SK-N-SH (cell line): ENCODE data around the gene CEP55. TPM values are rescaled to one million over a fixed set of nuclear protein-coding genes. Genes with fewer than 3 reads are reported as not detected.
A peak's percentile ranks its signal among the peaks of the same experiment; 100 is the strongest.

ENCODE experiments used
- CTCF ChIA-PET: fragments of 300-600, 350-600 bp; formaldehyde crosslinking; extraction: SDS; loops from one replicate; lab custom pipeline; 2021; lab: Yijun Ruan, JAX
- POLR2A ChIA-PET: fragments of 350-600 bp; sonication (Branson Sonifier 250); formaldehyde crosslinking; extraction: SDS; loops from one replicate; lab custom pipeline; 2020; ENCODE audit warnings: antibody characterized with exemption, inconsistent platforms; lab: Yijun Ruan, JAX
- DNase-seq: peaks from one replicate; pipeline ENCODE4 v3.0.0; 2012
- H2AFZ ChIP-seq: fragments of 200-600 bp; sonication (generic); 2 replicates; pipeline ENCODE4 v1.8.1; 2016; ENCODE audit warnings: antibody characterized with exemption, mild to moderate bottlenecking, low read depth
- H3F3A ChIP-seq: fragments of 200-600 bp; sonication (generic); replicated peaks from 2 replicates; pipeline ENCODE3; 2016; ENCODE audit warnings: antibody characterized with exemption, mild to moderate bottlenecking; ENCODE audit not compliant: insufficient read depth
- H3K27ac ChIP-seq, 2 experiments: fragments of 200-500 bp in 1 of 2; fragments of 200-600 bp in 1 of 2; sonication (Bioruptor generic) in 1 of 2; sonication (generic), shearing (Covaris generic) in 1 of 2; 2 replicates each; pipeline versions ENCODE4 v1.5.1 to v1.6.1; 2014 to 2016; ENCODE audit warnings: low read depth in 2 of 2, inconsistent platforms in 1 of 2, low read length in 1 of 2, mild to moderate bottlenecking in 1 of 2, mixed read lengths in 1 of 2
- H3K27me3 ChIP-seq: fragments of 200-600 bp; sonication (generic), shearing (Covaris generic); 2 replicates; pipeline ENCODE4 v1.6.1; 2016; ENCODE audit warnings: mixed run types; ENCODE audit not compliant: insufficient read depth
- H3K36me3 ChIP-seq, 2 experiments: fragments of 200-500 bp in 1 of 2; fragments of 200-600 bp in 1 of 2; sonication (Bioruptor generic) in 1 of 2; sonication (generic) in 1 of 2; replicated peaks in 1 of 2; 2 replicates each; pipeline versions ENCODE3 to v1.5.1; 2014 to 2016; ENCODE audit warnings: low read length in 1 of 2, mild to moderate bottlenecking in 1 of 2; ENCODE audit not compliant: insufficient read depth in 2 of 2, control insufficient read depth in 1 of 2
- H3K4me1 ChIP-seq, 2 experiments: fragments of 200-500 bp in 1 of 2; fragments of 200-600 bp in 1 of 2; sonication (Bioruptor generic) in 1 of 2; sonication (generic), shearing (Covaris generic) in 1 of 2; 2 replicates each; pipeline versions ENCODE4 v1.5.1 to v1.6.1; 2014 to 2016; ENCODE audit warnings: low read depth in 1 of 2, low read length in 1 of 2, mixed run types in 1 of 2; ENCODE audit not compliant: insufficient read depth in 2 of 2, control insufficient read depth in 1 of 2
- H3K4me2 ChIP-seq: fragments of 200-600 bp; sonication (generic), shearing (Covaris generic); 2 replicates; pipeline ENCODE4 v1.6.1; 2017; ENCODE audit warnings: mixed run types
- H3K4me3 ChIP-seq, 2 experiments: fragments of 200-500 bp in 1 of 2; fragments of 200-600 bp in 1 of 2; sonication (Bioruptor generic) in 1 of 2; sonication (generic), shearing (Covaris generic) in 1 of 2; 2 replicates each; pipeline versions ENCODE4 v1.5.1 to v1.8.1; 2014 to 2016; ENCODE audit warnings: low read depth in 2 of 2, inconsistent platforms in 1 of 2, low read length in 1 of 2, mild to moderate bottlenecking in 1 of 2, mixed read lengths in 1 of 2, moderate library complexity in 1 of 2
- H3K79me2 ChIP-seq: fragments of 200-600 bp; sonication (generic); 2 replicates; pipeline ENCODE4 v1.8.1; 2017; ENCODE audit warnings: mild to moderate bottlenecking; ENCODE audit not compliant: insufficient read depth
- H3K9ac ChIP-seq: fragments of 200-600 bp; sonication (generic); 2 replicates; pipeline ENCODE4 v1.6.1; 2017; ENCODE audit warnings: mixed run types
- H3K9me2 ChIP-seq: fragments of 200-600 bp; sonication (generic); 2 replicates; pipeline ENCODE4 v1.6.1; 2017; ENCODE audit warnings: mixed run types
- H3K9me3 ChIP-seq: fragments of 200-600 bp; sonication (generic); 2 replicates; pipeline ENCODE4 v1.6.1; 2017; ENCODE audit warnings: mixed run types, mild to moderate bottlenecking, moderate library complexity
- H4K20me1 ChIP-seq: fragments of 200-600 bp; sonication (generic); 2 replicates; pipeline ENCODE4 v1.6.1; 2017; ENCODE audit warnings: mild to moderate bottlenecking, mixed run types; ENCODE audit not compliant: insufficient read depth
- CHD2 ChIP-seq: fragments of 150-350 bp; IDR thresholded peaks from 2 replicates; pipeline ENCODE4 v1.6.1; 2018; ENCODE audit warnings: low read length; ENCODE audit not compliant: partially characterized antibody
- ELF1 ChIP-seq: IDR thresholded peaks from 2 replicates; pipeline ENCODE4 v1.4.0; 2012
- EP300 ChIP-seq, 2 experiments: IDR thresholded peaks; 2 replicates each; pipeline versions ENCODE4 v1.4.0 to v1.6.1; 2012; ENCODE audit warnings: borderline replicate concordance in 1 of 2, low read depth in 1 of 2, low read length in 1 of 2
- FOXJ3 ChIP-seq: sonication (generic); formaldehyde crosslinking; IDR thresholded peaks from 2 replicates; pipeline ENCODE4 v1.5.1; 2020; ENCODE audit warnings: mild to moderate bottlenecking, missing genetic modification reagents
- FOXM1 ChIP-seq: IDR thresholded peaks from 2 replicates; pipeline ENCODE4 v1.4.0; 2012; ENCODE audit warnings: low read depth, mild to moderate bottlenecking
- GABPA ChIP-seq: IDR thresholded peaks from 2 replicates; pipeline ENCODE4 v1.4.0; 2012; ENCODE audit warnings: low read depth, mild to moderate bottlenecking
- JUND ChIP-seq: IDR thresholded peaks from 2 replicates; pipeline ENCODE4 v1.4.0; 2012
- MEF2A ChIP-seq: IDR thresholded peaks from 2 replicates; pipeline ENCODE4 v1.4.0; 2012; ENCODE audit warnings: low read depth, borderline replicate concordance
- NFIC ChIP-seq: IDR thresholded peaks from 2 replicates; pipeline ENCODE4 v1.4.0; 2012; ENCODE audit warnings: borderline replicate concordance
- POLR2AphosphoS5 ChIP-seq: IDR thresholded peaks from 2 replicates; pipeline ENCODE4 v1.6.1; 2012; ENCODE audit warnings: low read depth, low read length
- RAD21 ChIP-seq: IDR thresholded peaks from 2 replicates; pipeline ENCODE4 v1.6.1; 2012; ENCODE audit warnings: mild to moderate bottlenecking, low read length
- RCOR1 ChIP-seq: fragments of 150-350 bp; IDR thresholded peaks from 2 replicates; pipeline ENCODE4 v1.6.1; 2017; ENCODE audit warnings: antibody characterized with exemption, low read length
- RFX5 ChIP-seq: IDR thresholded peaks from 2 replicates; pipeline ENCODE4 v1.6.1; 2012; ENCODE audit warnings: mild to moderate bottlenecking, improper control_type of control experiment, low read length
- RXRA ChIP-seq: IDR thresholded peaks from 2 replicates; pipeline ENCODE4 v1.4.0; 2012; ENCODE audit warnings: low read depth, mild to moderate bottlenecking, borderline replicate concordance
- YY1 ChIP-seq: IDR thresholded peaks from 2 replicates; pipeline ENCODE4 v1.4.0; 2012; ENCODE audit warnings: low read depth, mild to moderate bottlenecking
- WGBS: methylation state at CpG from one replicate; pipeline ENCODE4 v1.1.6; 2017; ENCODE audit warnings: low lambda C conversion rate; 5-methylcytosine and 5-hydroxymethylcytosine counted together
- polyA plus RNA-seq, 3 experiments: library from polyadenylated mRNA; depleted of rRNA; stranded (reverse); fragments of >200 nt; gene quantifications; 2 replicates each; pipeline ENCODE4 v1.2.3, GENCODE V29; 2012
- TF ChIP-seq, protein P1 (sequence below): IDR thresholded peaks from 2 replicates; pipeline ENCODE4 v1.6.1; 2012; ENCODE audit warnings: mild to moderate bottlenecking, low read depth, low read length, moderate library complexity
- TF ChIP-seq, protein P2 (sequence below): IDR thresholded peaks from 2 replicates; pipeline ENCODE4; 2012
- TF ChIP-seq, protein P3 (sequence below): IDR thresholded peaks from 2 replicates; pipeline ENCODE4 v1.4.0; 2012; ENCODE audit warnings: low read depth, borderline replicate concordance
- TF ChIP-seq, protein P4 (sequence below): fragments of 150-350 bp; IDR thresholded peaks from 2 replicates; pipeline ENCODE4 v1.6.1; 2016; ENCODE audit warnings: mild to moderate bottlenecking, low read depth, low read length

Gene CEP55
- polyA plus RNA-seq, 1 of the 3 experiments (the other 2 are of a cell fraction), result 9.8 TPM

DNA sequence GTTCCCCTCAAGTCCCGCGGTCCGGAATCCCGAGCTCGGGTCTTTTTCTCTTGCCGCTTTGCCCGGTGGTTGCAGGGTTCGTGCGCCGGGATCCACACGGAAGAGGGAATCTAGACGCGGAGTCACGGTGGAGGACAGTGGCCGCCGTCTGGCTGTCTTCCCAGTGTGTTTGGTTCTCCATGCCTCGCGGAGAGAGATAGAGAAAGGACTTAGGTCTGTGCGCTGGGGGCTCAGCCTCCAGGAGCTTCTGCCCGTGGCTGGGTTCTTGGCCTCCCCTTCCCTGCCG, 71.6 kb downstream of the CEP55 start:
- DNase-seq, result peak; percentile 28
- H3K4me1 ChIP-seq, result no peaks in the 10 kb centered on the region; a peak in 1 of 4 replicates
- H3K9ac ChIP-seq, result no peak overlapping the region
- H3F3A ChIP-seq, result no peaks in the 10 kb centered on the region
- no peaks in the 10 kb centered on the region for H3K9me2 ChIP-seq
- peaks cover 46% of the 10 kb centered on the region; the same call in 1 of the 2 replicates for H3K27me3 ChIP-seq
- POLR2A ChIA-PET, result no interaction called here
- TF ChIP-seq RFX5, result no peak
- TF ChIP-seq, protein P1, sequence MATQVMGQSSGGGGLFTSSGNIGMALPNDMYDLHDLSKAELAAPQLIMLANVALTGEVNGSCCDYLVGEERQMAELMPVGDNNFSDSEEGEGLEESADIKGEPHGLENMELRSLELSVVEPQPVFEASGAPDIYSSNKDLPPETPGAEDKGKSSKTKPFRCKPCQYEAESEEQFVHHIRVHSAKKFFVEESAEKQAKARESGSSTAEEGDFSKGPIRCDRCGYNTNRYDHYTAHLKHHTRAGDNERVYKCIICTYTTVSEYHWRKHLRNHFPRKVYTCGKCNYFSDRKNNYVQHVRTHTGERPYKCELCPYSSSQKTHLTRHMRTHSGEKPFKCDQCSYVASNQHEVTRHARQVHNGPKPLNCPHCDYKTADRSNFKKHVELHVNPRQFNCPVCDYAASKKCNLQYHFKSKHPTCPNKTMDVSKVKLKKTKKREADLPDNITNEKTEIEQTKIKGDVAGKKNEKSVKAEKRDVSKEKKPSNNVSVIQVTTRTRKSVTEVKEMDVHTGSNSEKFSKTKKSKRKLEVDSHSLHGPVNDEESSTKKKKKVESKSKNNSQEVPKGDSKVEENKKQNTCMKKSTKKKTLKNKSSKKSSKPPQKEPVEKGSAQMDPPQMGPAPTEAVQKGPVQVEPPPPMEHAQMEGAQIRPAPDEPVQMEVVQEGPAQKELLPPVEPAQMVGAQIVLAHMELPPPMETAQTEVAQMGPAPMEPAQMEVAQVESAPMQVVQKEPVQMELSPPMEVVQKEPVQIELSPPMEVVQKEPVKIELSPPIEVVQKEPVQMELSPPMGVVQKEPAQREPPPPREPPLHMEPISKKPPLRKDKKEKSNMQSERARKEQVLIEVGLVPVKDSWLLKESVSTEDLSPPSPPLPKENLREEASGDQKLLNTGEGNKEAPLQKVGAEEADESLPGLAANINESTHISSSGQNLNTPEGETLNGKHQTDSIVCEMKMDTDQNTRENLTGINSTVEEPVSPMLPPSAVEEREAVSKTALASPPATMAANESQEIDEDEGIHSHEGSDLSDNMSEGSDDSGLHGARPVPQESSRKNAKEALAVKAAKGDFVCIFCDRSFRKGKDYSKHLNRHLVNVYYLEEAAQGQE, result no peak
- TF ChIP-seq ELF1, result no peak
- TF ChIP-seq, protein P2, sequence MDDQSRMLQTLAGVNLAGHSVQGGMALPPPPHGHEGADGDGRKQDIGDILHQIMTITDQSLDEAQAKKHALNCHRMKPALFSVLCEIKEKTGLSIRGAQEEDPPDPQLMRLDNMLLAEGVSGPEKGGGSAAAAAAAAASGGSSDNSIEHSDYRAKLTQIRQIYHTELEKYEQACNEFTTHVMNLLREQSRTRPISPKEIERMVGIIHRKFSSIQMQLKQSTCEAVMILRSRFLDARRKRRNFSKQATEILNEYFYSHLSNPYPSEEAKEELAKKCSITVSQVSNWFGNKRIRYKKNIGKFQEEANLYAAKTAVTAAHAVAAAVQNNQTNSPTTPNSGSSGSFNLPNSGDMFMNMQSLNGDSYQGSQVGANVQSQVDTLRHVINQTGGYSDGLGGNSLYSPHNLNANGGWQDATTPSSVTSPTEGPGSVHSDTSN, result no peak
- TF ChIP-seq RXRA, result no peak
- no peak for TF ChIP-seq YY1
- no peak for TF ChIP-seq NFIC
- TF ChIP-seq, protein P3, sequence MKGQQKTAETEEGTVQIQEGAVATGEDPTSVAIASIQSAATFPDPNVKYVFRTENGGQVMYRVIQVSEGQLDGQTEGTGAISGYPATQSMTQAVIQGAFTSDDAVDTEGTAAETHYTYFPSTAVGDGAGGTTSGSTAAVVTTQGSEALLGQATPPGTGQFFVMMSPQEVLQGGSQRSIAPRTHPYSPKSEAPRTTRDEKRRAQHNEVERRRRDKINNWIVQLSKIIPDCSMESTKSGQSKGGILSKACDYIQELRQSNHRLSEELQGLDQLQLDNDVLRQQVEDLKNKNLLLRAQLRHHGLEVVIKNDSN, result no peak
- no peak for TF ChIP-seq JUND
- no peaks in the 10 kb centered on the region for H3K36me3 ChIP-seq
- CTCF ChIA-PET, result interaction anchor here (1.1 to 4.8 kb wide), 4 partner anchors 10 to 113 kb away, joined by 3 to 33 read pairs (median 5); no protein-coding TSS in a partner anchor
- no peak overlapping the region for H3K4me3 ChIP-seq
- H3K4me2 ChIP-seq, result no peak overlapping the region
- no peaks in the 10 kb centered on the region for H3K9me3 ChIP-seq
- H2AFZ ChIP-seq, result no peak overlapping the region
- H3K27ac ChIP-seq, result no peak overlapping the region
- H3K79me2 ChIP-seq, result no peaks in the 10 kb centered on the region
- H4K20me1 ChIP-seq, result no peaks in the 10 kb centered on the region
- WGBS, result 22% methylated on average over 17 of the region's 21 CpGs

DNA sequence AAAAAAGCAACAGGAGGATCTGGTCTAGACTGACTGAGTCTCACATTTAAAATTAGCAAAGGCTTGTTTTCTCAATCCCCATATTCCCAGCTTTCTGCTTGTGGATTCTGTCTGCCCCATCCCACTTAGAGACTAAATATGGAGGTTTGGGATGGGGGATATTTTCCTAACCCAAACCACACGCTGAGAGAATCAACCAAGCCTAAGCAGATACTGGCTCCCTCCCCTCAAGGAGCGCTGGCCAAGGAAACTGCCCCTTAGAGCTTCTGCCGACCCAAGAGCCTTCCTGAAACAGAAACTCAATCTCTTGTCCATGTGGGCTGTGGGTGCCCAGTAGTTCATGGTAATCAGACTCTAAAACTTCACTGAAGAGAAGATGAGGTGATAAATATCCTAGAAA, 74.0 kb downstream of the CEP55 start:
- POLR2A ChIA-PET, result no interaction called here
- Histone ChIP-seq H3K9me2 (no peaks in the 10 kb centered on the region), H3K9ac (no peak overlapping the region), H2AFZ (no peak overlapping the region), H3K27ac (no peak overlapping the region), H3K9me3 (no peaks in the 10 kb centered on the region), H3K79me2 (no peaks in the 10 kb centered on the region), H3K36me3 (no peaks in the 10 kb centered on the region), H3K27me3 (peaks cover 53% of the 10 kb centered on the region; the same call in 1 of the 2 replicates), H3K4me2 (no peak overlapping the region), H4K20me1 (no peaks in the 10 kb centered on the region), H3K4me3 (no peak overlapping the region), H3K4me1 (no peaks in the 10 kb centered on the region; a peak in 1 of 4 replicates), H3F3A (no peaks in the 10 kb centered on the region)
- CTCF ChIA-PET, result interaction anchor here (4.8 kb wide), 1 partner anchor 17 kb away, joined by 33 read pairs; no protein-coding TSS in a partner anchor
- no peak for DNase-seq
- 47% methylated on average over 3 of the region's 3 CpGs for WGBS
- no peak for TF ChIP-seq ELF1
- TF ChIP-seq, protein P4, sequence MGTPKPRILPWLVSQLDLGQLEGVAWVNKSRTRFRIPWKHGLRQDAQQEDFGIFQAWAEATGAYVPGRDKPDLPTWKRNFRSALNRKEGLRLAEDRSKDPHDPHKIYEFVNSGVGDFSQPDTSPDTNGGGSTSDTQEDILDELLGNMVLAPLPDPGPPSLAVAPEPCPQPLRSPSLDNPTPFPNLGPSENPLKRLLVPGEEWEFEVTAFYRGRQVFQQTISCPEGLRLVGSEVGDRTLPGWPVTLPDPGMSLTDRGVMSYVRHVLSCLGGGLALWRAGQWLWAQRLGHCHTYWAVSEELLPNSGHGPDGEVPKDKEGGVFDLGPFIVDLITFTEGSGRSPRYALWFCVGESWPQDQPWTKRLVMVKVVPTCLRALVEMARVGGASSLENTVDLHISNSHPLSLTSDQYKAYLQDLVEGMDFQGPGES, result no peak
- TF ChIP-seq FOXM1, result no peak
- no peak for TF ChIP-seq EP300 (IDR thresholded peaks at IDR 0.05; ENCODE audit: borderline replicate concordance in 1 of 2, low read depth in 1 of 2, low read length in 1 of 2)
- no peak for TF ChIP-seq RCOR1
- no peak for TF ChIP-seq CHD2
- no peak for TF ChIP-seq FOXJ3 (CRISPR knock-in tag)
- TF ChIP-seq NFIC, result no peak
- no peak for TF ChIP-seq GABPA
- no peak for TF ChIP-seq MEF2A
- no peak for TF ChIP-seq POLR2AphosphoS5
- TF ChIP-seq, protein P1, result no peak
- no peak for TF ChIP-seq RAD21
